Lower lobe of right lung (tissue), 2 donors: ENCODE measurements around the gene LDHD. TPM values are rescaled to one million over a fixed set of nuclear protein-coding genes. Genes with fewer than 3 reads are reported as not detected.

Source experiments
- ATAC-seq, 2 donors: fragments of 200-7000 bp; cut with Tn5 transposase; one replicate each; pipeline ENCODE4 v1.9.1; 2020 to 2022; ENCODE audit warnings: mild to moderate bottlenecking in 2 of 2, moderate library complexity in 2 of 2
- DNase-seq: peaks from one replicate; pipeline ENCODE4 v3.0.0-alpha.2; 2020
- H3K27ac ChIP-seq: fragments of 200-600 bp; one replicate; pipeline ENCODE4 v1.8.0; 2022
- H3K27me3 ChIP-seq: fragments of 200-600 bp; one replicate; pipeline ENCODE4 v1.8.0; 2022; ENCODE audit warnings: low read depth
- H3K36me3 ChIP-seq: fragments of 200-600 bp; one replicate; pipeline ENCODE4 v1.8.0; 2022; ENCODE audit warnings: mild to moderate bottlenecking
- H3K4me1 ChIP-seq: fragments of 200-600 bp; one replicate; pipeline ENCODE4 v1.8.0; 2022
- H3K4me3 ChIP-seq: fragments of 200-600 bp; one replicate; pipeline ENCODE4 v1.8.0; 2022; ENCODE audit warnings: mild to moderate bottlenecking
- H3K9me3 ChIP-seq: fragments of 200-600 bp; one replicate; pipeline ENCODE4 v1.8.0; 2022
- CTCF ChIP-seq: fragments of 200-600 bp; IDR thresholded peaks from one replicate; pipeline ENCODE4 v1.8.0; 2022; ENCODE audit warnings: antibody characterized with exemption, mild to moderate bottlenecking
- intact Hi-C: fragments of 100-400 bp; cut with DNase I; formaldehyde crosslinking; loops from one replicate; pipeline ENCODE4 v1.11.0; 2022
- total RNA-seq: library from RNA; stranded (reverse); fragmentation: NEBNext Ultra II Directional; extraction: Animal tissue kit (Norgen Biotek cat#: 25700); gene quantifications from one replicate; pipeline ENCODE4 v1.2.1, GENCODE V29; 2021
- donor health status: DM: no; HTN: yes; CAD: no; lungs with severe emphysema.

LDHD gene
- total RNA-seq, 1 donor from 2014 or later: 13.2 TPM

- no peak for TF ChIP-seq CTCF
- intact Hi-C loops: no loop called here
- Histone ChIP-seq H3K27me3 (no peaks in the 10 kb centered on the region), H3K4me3 (no peak overlapping the region), H3K9me3 (no peaks in the 10 kb centered on the region), H3K36me3 (no peaks in the 10 kb centered on the region), H3K27ac (peak overlapping the region; percentile 68), H3K4me1 (peaks cover 60% of the 10 kb centered on the region)
- ATAC-seq: no peak
- no peak for DNase-seq
These were observed 53.0 kb downstream of the LDHD start for GRCh38 chr16:75063549-75064088.

- DNase-seq (no peak), ATAC-seq (no peak)
- peak overlapping the region; percentile 68 for H3K27ac ChIP-seq
- H3K4me1 ChIP-seq: peaks cover 60% of the 10 kb centered on the region
- no peaks in the 10 kb centered on the region for H3K27me3 ChIP-seq
- intact Hi-C loops: no loop called here
- TF ChIP-seq CTCF: no peak
- no peaks in the 10 kb centered on the region for H3K9me3 ChIP-seq
- H3K4me3 ChIP-seq: no peak overlapping the region
- no peaks in the 10 kb centered on the region for H3K36me3 ChIP-seq
These were observed 53.6 kb downstream of the LDHD start for GRCh38 chr16:75062976-75063346.

- peak in 1 of 2 donors; percentile 47 for ATAC-seq
- intact Hi-C loops: no loop called here
These were observed 54.2 kb downstream of the LDHD start for GRCh38 chr16:75062135-75062975.

More at GRCh38 chr16:75062135-75062975, 54.2 kb downstream of the LDHD start:
- H3K27me3 ChIP-seq: no peaks in the 10 kb centered on the region
- no peak for DNase-seq
- no peak overlapping the region for H3K4me3 ChIP-seq
- TF ChIP-seq CTCF: no peak
- peaks cover 55% of the 10 kb centered on the region for H3K4me1 ChIP-seq
- peak overlapping the region; percentile 68 for H3K27ac ChIP-seq
- no peaks in the 10 kb centered on the region for H3K36me3 ChIP-seq
- H3K9me3 ChIP-seq: no peaks in the 10 kb centered on the region

Other genes starting within 250 kb of the LDHD start
- 49.5 TPM for gene WDR59, start 131.7 kb downstream of the LDHD start, total RNA-seq
- gene ZNRF1, start 117.8 kb downstream of the LDHD start, total RNA-seq: 23.5 TPM
- gene ZFP1, start 31.7 kb upstream of the LDHD start, total RNA-seq: 10.4 TPM
- 0.44 TPM for gene CTRB2, start 90.4 kb upstream of the LDHD start, total RNA-seq
- not detected for gene CTRB1, start 102.2 kb upstream of the LDHD start, total RNA-seq
- gene BCAR1, start 134.8 kb upstream of the LDHD start, total RNA-seq: 65.1 TPM